Stimulated activated CD8-positive, alpha-beta memory T cell treated with anti-CD3 and anti-CD28 coated beads, Interleukin-2, amount 100 ng/mL, for 1 hour (primary cell): ENCODE results near the gene LINGO4.
A peak's percentile ranks its signal among the peaks of the same experiment; 100 is the strongest.

Experiments used
- DNase-seq, 2 donors: peaks; one replicate each; pipeline ENCODE4 v3.0.0-alpha.2; 2020; ENCODE audit warnings: low read depth in 2 of 2

The LINGO4 gene

DNA sequence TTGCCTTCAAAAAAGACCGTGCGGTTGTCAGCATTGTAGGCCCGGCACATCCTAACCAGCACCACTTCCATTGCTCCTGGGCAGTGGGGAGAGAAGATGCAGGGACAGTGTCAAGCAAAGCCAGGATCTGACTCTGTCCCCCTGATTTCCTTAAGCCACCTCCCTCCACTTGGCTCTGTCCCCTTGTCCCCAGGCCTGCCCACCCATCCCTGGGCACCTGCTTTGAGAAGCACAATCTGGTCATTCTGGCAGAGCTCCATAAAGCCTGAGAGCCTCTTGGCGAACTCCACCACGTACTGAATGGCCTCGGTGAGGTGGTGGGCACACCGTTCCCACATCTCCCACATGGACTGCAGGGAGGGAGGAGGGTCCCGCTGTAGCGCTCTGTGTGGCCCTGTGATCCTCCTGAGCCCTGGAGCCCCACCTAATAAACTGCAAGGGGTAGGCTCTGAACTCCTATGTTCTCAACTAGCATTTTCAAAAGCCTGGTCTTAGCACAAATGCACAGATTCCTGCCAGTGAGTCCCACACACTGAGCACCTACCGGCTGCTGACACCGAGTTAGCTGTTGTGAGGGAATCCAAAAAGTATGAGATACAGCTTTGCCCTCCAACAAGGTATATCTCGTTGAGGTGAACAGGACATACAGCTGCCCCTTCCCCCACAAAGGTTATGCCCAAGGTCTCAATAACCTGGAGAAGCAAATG, 8.2 kb upstream of the LINGO4 start:
- DNase-seq = no peak

DNA sequence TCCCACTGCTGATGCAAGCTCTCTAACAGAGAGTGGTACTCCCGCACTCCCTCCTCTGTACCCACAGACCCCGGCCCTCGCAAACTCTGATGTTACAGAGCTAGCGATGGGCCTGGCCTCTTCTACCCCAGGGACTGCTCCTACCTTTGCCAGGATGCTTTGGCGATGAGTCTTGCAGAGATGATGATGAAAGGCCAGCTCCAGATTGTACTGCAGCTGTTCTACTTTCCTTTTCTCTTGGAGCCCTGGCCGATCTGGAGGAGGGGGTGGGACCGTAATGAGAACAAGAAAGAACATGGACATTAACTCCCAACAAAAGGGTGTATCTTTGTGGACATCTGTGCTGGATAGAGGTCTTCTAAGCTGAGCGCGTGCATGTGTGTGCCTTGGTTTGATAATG, 6.0 kb upstream of the LINGO4 start:
- no peak for DNase-seq

- no peak for DNase-seq
Measured at GRCh38 chr1:151809985-151810556, 4.9 kb upstream of the LINGO4 start.

DNA sequence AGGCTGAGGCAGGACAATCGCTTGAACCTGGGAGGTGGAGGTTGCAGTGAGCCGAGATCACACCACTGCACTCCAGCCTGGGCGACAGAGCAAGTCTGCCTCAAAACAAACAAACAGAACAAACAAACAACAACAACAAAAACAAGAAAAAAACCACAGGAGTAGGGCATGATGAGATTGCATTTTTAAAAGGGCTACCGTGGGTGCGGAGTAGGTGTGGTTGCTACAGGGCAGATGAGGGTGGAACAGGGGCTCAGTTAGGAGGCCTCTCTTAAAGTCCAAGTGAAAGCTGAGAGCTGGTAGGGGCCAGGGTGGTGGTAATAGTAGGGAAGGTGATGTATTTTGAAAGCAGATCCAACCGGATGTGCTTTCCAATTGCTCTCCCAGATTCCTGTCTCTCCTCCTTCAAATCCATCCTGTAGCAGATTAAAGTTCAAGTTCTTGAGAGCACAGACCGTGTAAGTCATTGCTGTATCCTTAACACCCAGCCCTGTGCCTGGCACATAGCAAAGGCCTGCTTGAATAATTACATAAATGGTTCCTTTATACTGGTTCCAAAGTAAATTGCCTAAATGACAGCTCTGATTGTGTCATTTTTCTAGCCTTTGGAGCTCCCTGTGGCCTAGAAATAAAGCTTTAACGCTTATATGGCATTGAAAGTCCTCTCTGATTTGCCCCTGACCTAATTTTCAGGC, 4.2 kb upstream of the LINGO4 start:
- no peak for DNase-seq

DNA sequence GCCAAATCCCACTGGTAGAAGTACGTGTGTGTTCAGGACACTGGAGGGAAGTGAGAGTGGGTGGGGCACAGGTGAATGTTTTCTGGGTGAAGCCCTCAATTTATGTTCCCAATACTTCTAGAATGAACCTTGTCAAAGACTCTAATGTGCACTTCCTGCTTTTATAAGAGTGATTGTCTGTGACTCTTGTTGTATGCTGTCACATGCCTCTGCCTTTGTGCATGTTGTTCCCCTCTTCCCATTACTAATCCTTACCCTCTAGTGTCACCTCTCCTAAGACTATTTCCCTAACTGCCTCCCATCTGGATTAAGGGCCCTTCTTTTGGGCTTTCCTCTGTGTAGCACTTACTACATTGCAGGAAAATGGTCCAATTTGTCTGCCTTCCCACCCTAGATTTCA, 2.5 kb upstream of the LINGO4 start:
- no peak for DNase-seq

- DNase-seq = no peak
Measured at GRCh38 chr1:151807131-151807530, 1.9 kb upstream of the LINGO4 start.

DNA sequence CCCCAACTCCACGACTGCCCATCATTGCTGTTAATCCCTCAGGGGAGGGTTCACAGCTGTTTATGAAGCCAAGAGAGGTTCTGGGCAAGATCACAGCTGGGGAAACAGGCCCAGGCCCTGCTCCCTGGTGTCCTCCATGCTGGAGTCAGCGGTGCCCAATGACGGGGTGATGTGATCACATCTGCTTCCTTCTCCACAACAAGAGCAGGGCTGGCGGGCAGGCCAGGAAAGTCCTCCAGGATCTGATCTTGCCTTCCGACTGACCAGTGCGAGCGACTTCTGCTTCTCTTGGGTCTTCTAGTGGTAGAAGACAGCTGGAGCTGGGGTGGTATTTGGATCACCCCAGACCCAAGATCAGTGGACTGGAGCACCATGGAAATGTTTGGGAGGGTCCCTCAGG, 951 bp upstream of the LINGO4 start:
- no peak for DNase-seq

- no peak for DNase-seq
Measured at GRCh38 chr1:151803915-151804314, 1.3 kb downstream of the LINGO4 start.

- DNase-seq = no peak
Measured at GRCh38 chr1:151803164-151803563, 2.1 kb downstream of the LINGO4 start.

DNA sequence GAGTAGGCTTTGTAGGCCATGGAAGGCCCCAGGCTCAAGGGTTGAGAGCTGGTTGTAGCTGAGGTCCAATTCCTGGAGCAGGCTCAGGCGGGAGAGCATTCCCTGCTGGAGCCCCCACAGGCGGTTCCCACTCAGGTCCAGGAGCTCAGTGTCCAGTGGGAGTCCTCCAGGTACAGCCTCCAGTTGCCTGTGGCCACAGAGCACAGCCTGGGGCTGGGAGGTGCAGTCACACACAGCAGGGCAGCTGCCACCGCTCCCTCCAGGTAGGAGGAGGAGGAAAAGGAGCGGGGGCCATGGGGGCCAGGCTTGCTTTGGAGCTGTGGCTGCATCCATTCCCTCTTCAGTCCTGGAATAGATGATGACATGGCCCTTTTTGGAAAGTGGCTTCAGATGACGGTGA, 2.8 kb downstream of the LINGO4 start:
- DNase-seq = no peak

DNA sequence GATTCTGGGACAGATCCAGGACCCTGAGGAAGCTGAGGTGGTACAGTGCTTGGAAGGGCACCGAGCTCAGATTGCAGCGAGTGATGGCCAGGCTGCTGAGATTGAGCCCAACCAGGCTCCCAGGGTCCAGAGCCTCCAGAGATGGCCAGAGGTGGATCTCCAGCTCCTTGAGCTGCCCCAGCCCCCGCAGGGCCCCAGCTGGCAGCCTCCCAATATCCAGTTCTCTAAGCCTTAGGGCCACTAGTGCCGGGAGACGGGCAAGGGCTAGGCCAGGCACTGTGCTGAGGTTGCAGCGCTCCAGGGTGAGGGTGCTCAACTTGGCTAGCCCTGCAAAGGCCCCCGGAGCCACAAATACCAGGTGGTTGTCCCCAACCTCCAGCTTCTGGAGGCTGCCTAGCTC, 3.4 kb downstream of the LINGO4 start:
- DNase-seq = no peak

DNA sequence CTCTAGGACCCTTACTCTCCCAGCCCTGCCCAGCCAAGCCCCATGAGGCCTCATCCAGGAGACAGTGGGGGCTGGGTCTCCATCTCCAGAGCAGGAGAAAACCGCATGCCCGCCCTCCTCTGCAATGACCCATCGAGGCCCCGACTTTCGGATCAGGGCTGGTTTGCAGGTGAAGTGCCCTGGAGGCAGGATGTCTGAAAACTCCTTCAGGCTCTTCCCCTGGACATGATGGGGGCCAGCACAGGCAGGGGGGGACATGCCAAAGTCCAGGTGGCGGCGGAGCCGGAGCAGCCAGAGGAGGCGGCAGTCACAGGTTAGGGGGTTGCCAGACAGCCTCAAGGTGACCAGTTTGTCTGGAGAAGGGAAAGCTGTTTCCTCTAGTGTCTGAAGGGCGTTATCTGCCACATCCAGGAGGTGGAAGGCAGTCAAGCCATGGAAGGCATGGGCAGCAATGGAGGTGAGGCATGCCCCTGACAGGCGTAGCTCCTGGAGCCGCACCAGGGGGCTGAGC, 3.9 kb downstream of the LINGO4 start:
- DNase-seq = no peak

DNA sequence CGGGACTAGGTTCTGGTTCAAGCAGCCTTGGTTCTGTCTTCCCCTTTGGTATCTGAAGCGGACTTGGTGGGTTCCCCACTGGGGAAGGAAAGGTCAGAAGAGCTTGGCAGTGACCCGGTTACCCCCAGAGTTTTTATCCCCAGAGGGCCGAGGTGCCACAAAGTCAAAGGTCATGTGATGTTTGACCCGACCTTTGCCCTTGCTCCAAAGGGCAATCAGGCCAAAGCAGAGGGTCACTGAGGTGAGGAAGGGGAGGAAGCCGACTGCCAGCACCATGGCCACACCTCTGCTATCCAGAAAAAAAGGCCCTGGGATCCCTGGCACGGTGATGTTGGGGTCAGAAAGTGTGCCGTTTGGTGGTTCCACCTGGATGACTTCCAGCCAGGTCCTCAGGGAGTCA, 4.4 kb downstream of the LINGO4 start:
- DNase-seq = no peak

DNA sequence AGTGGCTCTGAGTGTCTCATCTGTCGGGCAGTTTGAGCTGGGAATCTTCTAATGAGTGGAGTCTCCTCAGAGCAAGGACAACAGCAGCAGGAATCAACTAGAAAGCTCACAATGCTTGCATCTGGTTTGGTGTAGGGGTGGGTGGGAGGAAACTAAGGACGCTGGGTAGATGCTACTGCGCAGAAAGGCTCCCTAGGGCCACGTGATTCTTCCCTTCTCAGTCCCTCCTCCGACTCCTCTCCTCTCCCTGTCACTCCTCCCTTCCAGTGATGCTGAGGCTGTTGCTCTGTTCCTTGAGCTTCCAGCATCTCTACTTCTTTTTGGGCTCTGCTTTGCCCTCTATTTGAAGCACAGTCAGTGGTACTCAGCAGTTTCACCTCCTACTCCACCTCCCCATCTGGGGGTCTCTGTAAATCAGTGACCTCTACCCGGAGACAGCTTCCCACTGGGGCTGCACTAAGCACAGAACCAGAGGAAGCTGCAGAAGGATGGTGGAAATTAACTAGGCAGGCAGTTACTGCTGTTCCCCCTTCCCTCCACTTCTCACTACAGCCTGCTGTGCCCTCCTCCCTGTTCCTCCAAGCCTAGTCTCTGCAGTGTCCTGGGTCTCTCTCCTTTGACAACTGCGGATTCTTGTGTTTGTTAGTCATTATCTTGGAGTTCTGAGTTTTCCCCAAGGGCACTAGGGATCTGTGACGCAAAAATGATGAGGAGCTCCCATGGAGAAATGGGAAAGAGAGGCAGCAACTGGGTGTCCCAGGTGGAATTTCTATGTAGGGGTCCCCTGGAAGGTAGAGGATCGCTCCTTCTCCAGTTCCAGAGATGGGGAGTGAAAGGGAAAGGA, 5.8 kb downstream of the LINGO4 start:
- no peak for DNase-seq

- no peak for DNase-seq
Measured at GRCh38 chr1:151798571-151798970, 6.6 kb downstream of the LINGO4 start.

DNA sequence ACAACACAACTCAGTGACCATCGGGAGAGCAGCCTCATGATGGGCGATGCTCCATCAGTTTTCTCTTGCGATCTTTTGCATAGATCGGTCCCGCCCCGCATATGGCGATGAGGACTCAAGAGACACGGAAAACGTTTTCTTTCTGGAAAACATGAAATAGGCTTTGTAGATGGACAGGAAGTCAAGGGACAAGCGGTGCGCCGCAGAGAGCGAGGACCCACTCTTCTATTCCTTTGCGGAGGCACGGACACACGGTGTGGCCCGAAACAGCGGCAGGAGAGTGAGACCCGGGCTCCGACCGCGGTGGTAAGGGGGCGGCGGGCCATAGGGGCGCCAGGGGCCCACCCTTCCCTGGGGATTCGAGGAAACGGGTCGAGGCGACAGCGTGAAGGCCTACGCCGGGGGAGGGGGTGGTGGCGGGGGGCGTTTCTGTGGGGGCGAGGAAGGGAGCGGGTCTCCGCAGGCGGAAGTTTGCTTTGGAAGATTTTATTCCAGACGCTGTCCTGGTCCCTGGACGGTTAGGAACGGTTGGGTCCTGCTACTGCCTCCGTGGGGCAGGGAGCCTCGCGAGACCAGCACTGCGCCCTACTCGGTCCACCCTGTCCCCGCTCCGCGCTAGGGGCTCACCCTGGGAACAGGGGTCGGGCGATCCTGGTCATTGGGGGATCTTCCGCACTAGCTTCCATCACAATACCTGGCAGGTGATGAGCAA, 14.1 kb downstream of the LINGO4 start:
- no peak for DNase-seq

DNA sequence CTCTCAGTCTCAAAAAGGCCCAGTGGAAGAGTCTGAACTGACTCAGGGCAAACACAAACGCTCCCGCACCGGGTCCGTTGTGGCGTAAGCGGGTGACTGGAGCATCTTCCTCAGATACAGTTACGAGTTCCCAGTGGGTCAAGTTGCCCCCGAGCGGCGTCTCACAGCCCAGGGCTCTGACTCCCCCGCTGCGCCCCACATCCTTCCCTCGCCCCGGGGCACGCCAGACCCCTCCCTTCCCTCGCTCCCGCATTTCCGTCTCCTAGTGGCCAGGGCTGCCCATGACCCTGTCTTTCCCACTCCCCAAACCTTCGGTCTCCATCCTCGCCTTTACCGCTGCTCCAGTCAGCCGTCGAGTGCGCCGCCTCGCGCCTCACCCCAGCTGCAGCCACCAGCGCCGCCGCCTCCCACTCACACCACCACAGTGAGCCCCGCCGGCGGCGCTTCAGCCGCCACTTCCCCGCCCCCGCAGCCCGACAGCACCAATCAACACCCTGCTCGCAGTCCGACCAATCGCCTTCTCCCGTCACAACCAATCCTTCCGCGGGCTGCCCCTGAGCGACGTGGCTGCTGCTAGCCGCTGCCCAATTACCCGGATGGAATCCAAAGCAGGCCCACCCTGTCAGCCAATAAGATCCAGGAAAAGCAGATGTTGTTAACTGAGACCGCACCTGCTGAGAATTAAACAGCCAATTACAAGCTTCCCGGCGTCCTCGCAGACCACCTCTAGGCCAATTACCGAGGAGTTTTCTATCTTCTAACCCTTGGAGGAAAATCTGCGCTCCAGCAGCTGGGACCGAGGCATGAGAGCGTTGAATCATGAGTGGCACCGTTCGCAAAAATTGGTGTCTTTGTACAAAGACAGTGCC, 14.9 kb downstream of the LINGO4 start, which contains the start of gene TDRKH:
Gene TDRKH (minus strand): TSS at position 430 of the 869 bp plus-strand sequence. CDS start 7,478 bp downstream, outside the sequence.
- peak; percentile 94 to 96 for DNase-seq

GRCh38 chr1:151787689-151788088, 17.5 kb downstream of the LINGO4 start:
- no peak for DNase-seq

DNA sequence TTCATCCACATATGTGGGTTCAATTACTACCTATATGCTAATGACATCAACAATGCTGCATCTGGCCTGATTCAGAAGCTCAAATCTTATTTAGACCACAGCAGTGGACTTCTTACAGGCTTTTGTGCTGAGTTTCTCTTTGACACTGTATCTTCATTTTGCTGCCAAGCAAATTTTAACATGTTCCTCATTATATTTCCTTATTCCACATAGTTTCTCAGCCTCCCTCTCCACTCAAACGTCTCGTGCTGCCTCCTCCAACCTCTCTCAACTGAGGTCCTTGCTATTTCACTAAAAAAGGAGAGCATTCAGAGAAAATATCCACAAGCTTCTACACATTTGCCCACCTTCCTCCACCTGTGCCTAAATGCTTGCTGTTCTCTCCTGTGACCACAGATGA, 21.4 kb downstream of the LINGO4 start:
- DNase-seq = no peak

GRCh38 chr1:151782741-151783140, 22.5 kb downstream of the LINGO4 start:
- DNase-seq = no peak
